ENCODE results near the gene TMEM51.

DNA sequence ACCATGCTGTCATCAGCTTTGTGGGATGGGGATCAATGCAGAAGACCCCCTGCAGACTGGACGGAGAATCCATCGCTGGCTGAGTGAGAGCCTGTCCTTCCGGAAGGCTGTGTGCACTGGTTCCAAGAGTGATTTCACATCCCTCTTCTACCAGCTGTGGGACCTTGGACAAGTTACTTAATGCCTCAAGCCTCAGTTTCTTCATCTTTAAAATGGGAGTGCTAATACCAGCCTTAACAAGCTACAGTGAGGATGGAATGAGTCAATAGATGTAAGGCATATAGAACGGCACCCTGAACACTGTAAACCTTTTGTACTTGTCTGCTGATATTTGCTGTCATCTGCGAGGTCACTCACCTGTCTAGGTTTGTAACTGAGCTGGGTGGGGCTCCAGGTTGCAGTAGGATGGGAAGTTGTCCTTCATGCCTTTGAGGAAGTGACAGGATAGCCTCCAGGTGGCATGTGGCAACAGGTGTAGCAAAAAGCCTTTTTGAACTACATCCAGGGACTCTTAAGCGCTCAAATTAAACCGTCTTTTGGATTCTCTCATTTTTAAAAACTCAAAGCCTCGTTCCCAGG is 27.5 kb downstream of the TMEM51 start:
- TF ChIP-seq, protein P1, sequence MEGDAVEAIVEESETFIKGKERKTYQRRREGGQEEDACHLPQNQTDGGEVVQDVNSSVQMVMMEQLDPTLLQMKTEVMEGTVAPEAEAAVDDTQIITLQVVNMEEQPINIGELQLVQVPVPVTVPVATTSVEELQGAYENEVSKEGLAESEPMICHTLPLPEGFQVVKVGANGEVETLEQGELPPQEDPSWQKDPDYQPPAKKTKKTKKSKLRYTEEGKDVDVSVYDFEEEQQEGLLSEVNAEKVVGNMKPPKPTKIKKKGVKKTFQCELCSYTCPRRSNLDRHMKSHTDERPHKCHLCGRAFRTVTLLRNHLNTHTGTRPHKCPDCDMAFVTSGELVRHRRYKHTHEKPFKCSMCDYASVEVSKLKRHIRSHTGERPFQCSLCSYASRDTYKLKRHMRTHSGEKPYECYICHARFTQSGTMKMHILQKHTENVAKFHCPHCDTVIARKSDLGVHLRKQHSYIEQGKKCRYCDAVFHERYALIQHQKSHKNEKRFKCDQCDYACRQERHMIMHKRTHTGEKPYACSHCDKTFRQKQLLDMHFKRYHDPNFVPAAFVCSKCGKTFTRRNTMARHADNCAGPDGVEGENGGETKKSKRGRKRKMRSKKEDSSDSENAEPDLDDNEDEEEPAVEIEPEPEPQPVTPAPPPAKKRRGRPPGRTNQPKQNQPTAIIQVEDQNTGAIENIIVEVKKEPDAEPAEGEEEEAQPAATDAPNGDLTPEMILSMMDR (IDR thresholded peaks at IDR 0.05 in 2 of 3, conservative IDR thresholded peaks at IDR 0.05 in 1 of 3; ENCODE audit: control insufficient read depth in 2 of 3, extremely low read depth in 1 of 3, insufficient read depth in 1 of 3, low read depth in 3 of 3, low read length in 3 of 3) = no peak
- no peak for TF ChIP-seq GATAD2B (conservative IDR thresholded peaks at IDR 0.05; ENCODE audit: low read depth)

All from GM12878 (cell line).